Measurements from ENCODE around the gene SCTR. TPM values are rescaled to one million over a fixed set of nuclear protein-coding genes. Genes with fewer than 3 reads are reported as not detected.

The SCTR gene
- total RNA-seq, 1 donor from 2014 or later: 1.9 TPM

- no peak for DNase-seq (ENCODE audit: extremely low spot score, unreplicated experiment)
- peaks cover 8% of the 10 kb centered on the region for H3K36me3 Mint-ChIP-seq
- H3K27me3 Mint-ChIP-seq: peaks cover 5% of the 10 kb centered on the region
- H3K4me3 Mint-ChIP-seq: peak overlapping the region; percentile 88
- H3K9me3 Mint-ChIP-seq: no peaks in the 10 kb centered on the region
- TF ChIP-seq, protein P1, sequence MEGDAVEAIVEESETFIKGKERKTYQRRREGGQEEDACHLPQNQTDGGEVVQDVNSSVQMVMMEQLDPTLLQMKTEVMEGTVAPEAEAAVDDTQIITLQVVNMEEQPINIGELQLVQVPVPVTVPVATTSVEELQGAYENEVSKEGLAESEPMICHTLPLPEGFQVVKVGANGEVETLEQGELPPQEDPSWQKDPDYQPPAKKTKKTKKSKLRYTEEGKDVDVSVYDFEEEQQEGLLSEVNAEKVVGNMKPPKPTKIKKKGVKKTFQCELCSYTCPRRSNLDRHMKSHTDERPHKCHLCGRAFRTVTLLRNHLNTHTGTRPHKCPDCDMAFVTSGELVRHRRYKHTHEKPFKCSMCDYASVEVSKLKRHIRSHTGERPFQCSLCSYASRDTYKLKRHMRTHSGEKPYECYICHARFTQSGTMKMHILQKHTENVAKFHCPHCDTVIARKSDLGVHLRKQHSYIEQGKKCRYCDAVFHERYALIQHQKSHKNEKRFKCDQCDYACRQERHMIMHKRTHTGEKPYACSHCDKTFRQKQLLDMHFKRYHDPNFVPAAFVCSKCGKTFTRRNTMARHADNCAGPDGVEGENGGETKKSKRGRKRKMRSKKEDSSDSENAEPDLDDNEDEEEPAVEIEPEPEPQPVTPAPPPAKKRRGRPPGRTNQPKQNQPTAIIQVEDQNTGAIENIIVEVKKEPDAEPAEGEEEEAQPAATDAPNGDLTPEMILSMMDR (conservative IDR thresholded peaks at IDR 0.05): no peak
- peak overlapping the region; percentile 71 for H3K27ac Mint-ChIP-seq
- peaks cover 52% of the 10 kb centered on the region for H3K4me1 Mint-ChIP-seq (ENCODE audit: unreplicated experiment)
Measured at GRCh38 chr2:119432851-119433522, 91.3 kb downstream of the SCTR start.

DNA sequence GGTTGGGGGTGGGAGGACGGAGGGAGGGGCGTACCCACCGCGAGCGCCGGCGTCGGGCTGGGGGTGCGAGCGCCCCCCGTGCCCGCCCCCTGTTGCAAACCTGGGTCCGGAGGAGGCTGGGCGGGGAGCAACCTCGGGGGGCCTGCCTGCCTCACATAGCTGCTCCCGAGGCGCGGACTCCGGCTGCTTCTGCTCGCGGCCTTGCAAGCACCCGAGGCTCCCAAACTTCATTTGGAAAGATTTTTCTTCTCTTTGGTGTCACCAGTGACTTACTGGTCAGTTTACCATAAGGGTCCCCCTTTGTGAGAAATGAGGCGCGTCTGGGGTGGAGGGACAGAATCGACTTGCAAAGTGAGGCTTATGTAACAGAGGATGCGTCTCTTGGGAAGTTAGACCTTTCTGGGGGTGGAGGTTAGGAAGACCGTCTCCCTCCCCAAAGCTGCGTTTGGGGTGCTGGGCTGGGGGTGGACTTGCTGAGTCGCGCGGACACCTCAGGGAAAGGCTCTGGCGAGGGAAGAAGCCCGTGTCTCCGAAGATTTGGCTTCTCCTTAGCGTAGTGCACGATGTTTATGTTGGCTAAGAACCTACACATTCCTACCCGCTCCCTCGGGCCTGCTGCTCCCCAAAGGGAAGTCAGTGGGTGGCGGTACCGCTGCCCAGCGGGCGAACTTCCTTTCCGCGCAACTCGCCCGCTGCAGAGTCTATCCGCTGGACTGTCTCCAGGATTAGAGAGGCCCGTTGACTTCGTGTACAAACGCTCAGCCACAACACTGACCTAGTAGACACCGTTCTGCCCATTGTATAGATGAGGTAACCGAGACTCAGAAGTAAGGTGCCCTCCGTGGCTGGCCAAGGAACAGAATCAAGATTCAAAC is 92.1 kb downstream of the SCTR start:
- peaks cover 8% of the 10 kb centered on the region for H3K36me3 Mint-ChIP-seq
- no peak for DNase-seq (ENCODE audit: extremely low spot score, unreplicated experiment)
- peaks cover 60% of the 10 kb centered on the region for H3K4me1 Mint-ChIP-seq (ENCODE audit: unreplicated experiment)
- peaks cover 5% of the 10 kb centered on the region for H3K27me3 Mint-ChIP-seq
- TF ChIP-seq, protein P1 (conservative IDR thresholded peaks at IDR 0.05): no peak
- peak overlapping the region; percentile 88 for H3K4me3 Mint-ChIP-seq
- H3K27ac Mint-ChIP-seq: peak overlapping the region; percentile 70
- no peaks in the 10 kb centered on the region for H3K9me3 Mint-ChIP-seq

DNA sequence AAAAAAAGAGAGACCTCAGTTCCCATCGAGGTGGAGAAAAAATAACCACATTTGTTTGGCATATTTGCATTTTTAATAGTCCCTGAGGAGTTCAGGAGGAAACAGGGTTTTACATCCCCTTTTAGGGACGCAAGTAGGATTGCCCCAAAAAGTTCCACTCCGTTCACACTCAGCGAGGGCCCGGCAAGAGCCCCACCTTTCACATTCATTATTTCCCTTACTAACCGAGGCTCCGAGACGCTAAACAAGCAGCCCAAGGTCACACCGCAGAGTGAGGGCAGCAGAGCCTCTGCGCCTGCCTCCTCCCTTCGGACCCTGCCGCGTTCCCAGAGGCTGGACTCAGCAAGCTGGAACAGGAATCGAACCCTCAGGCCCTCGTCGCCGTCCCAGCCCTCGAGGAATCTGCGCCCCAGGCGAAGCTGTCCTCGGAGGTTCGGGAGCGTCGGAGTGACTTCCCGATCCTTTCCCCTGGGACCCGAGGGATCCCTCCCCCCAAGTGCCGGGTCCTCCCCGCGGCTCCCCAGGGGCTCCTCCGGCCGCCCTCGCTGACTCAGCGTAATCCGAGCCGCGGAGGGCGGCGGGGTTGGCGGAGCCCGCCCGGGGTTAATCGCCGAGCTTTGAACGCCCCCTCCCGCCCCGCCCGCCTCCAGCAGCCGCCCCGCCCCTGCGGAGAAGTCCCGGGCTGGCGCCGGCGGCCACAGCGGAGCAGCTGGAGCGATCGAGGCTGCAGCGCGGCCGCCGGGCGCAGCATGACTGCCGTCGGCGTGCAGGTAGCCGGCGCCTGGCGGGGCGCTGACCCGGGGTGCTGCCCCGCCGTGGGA is 92.9 kb downstream of the SCTR start, which contains the start of gene TMEM37:
TMEM37 (plus strand) TSS at position 700 of the 821 bp plus-strand sequence; CDS start at position 750, 50 bp downstream.
- peak; percentile 81 for DNase-seq (ENCODE audit: extremely low spot score, unreplicated experiment)
- TF ChIP-seq, protein P1 (conservative IDR thresholded peaks at IDR 0.05): no peak
- peaks cover 5% of the 10 kb centered on the region for H3K27me3 Mint-ChIP-seq
- H3K9me3 Mint-ChIP-seq: no peaks in the 10 kb centered on the region
- H3K36me3 Mint-ChIP-seq: peaks cover 7% of the 10 kb centered on the region
- peaks cover 68% of the 10 kb centered on the region for H3K4me1 Mint-ChIP-seq (ENCODE audit: unreplicated experiment)
- peak within 1 kb of the TSS; percentile 88 for H3K4me3 Mint-ChIP-seq
- peak within 1 kb of the TSS; percentile 80 for H3K27ac Mint-ChIP-seq

GRCh38 chr2:119430023-119430498 is 94.2 kb downstream of the SCTR start:
- H3K4me1 Mint-ChIP-seq (ENCODE audit: unreplicated experiment): peaks cover 67% of the 10 kb centered on the region
- peak overlapping the region; percentile 74 for H3K4me3 Mint-ChIP-seq
- peak overlapping the region; percentile 80 for H3K27ac Mint-ChIP-seq
- TF ChIP-seq, protein P1 (conservative IDR thresholded peaks at IDR 0.05): no peak
- H3K27me3 Mint-ChIP-seq: peaks cover 5% of the 10 kb centered on the region
- no peaks in the 10 kb centered on the region for H3K36me3 Mint-ChIP-seq
- no peak for DNase-seq (ENCODE audit: extremely low spot score, unreplicated experiment)
- H3K9me3 Mint-ChIP-seq: no peaks in the 10 kb centered on the region
